GM19372 (cell line): ENCODE measurements around the gene KCNH5.

Source experiments
- ATAC-seq: cut with Tn5 transposase; IDR thresholded peaks from one replicate; pipeline ENCODE4 v1.9.1; 2021; ENCODE audit warnings: mild to moderate bottlenecking, low read depth, moderate library complexity; ENCODE audit not compliant: unreplicated experiment

Gene KCNH5

GRCh38 chr14:62689733-62690132, 355.5 kb downstream of the KCNH5 start:
- ATAC-seq, result no peak

- no peak for ATAC-seq
Measured at GRCh38 chr14:62687818-62688217, 357.4 kb downstream of the KCNH5 start.

GRCh38 chr14:62684376-62684775, 360.9 kb downstream of the KCNH5 start:
- ATAC-seq, result no peak

GRCh38 chr14:62682208-62682607, 363.1 kb downstream of the KCNH5 start:
- no peak for ATAC-seq

GRCh38 chr14:62674563-62675237, 370.6 kb downstream of the KCNH5 start:
- ATAC-seq, result no peak

GRCh38 chr14:62673014-62673755, 372.1 kb downstream of the KCNH5 start:
- ATAC-seq, result no peak

- no peak for ATAC-seq
Measured at GRCh38 chr14:62670526-62670925, 374.7 kb downstream of the KCNH5 start.

GRCh38 chr14:62667421-62667914, 377.8 kb downstream of the KCNH5 start:
- no peak for ATAC-seq

- ATAC-seq, result no peak
Measured at GRCh38 chr14:62665286-62665685, 380.0 kb downstream of the KCNH5 start.

- no peak for ATAC-seq
Measured at GRCh38 chr14:62663456-62663821, 381.8 kb downstream of the KCNH5 start.

- no peak for ATAC-seq
Measured at GRCh38 chr14:62662811-62663455, 382.3 kb downstream of the KCNH5 start.

GRCh38 chr14:62661818-62662217, 383.4 kb downstream of the KCNH5 start:
- no peak for ATAC-seq

GRCh38 chr14:62658631-62659030, 386.6 kb downstream of the KCNH5 start:
- ATAC-seq, result no peak

GRCh38 chr14:62657376-62657775, 387.9 kb downstream of the KCNH5 start:
- no peak for ATAC-seq

- ATAC-seq, result no peak
Measured at GRCh38 chr14:62655166-62655565, 390.1 kb downstream of the KCNH5 start.

GRCh38 chr14:62654641-62655040, 390.6 kb downstream of the KCNH5 start:
- no peak for ATAC-seq
